HepG2 (cell line): ENCODE measurements around the gene HES6. TPM values are rescaled to one million over a fixed set of nuclear protein-coding genes. Genes with fewer than 3 reads are reported as not detected.

Source experiments
- CREM ChIP-seq, 2 experiments: sonication (generic) in 1 of 2; formaldehyde crosslinking in 1 of 2; IDR thresholded peaks; 2 replicates each; pipeline versions ENCODE4 v1.4.0 to v1.6.1; 2016 to 2020; ENCODE audit warnings: antibody characterized with exemption in 1 of 2, mild to moderate bottlenecking in 1 of 2, missing genetic modification reagents in 1 of 2
- GABPB1 ChIP-seq: IDR thresholded peaks from 2 replicates; pipeline ENCODE4 v1.6.1; 2016; ENCODE audit warnings: mild to moderate bottlenecking, missing genetic modification reagents, moderate library complexity, missing compliant biosample characterization
- HNRNPL ChIP-seq: fragments of 200-400 bp; formaldehyde crosslinking; IDR thresholded peaks from 2 replicates; pipeline ENCODE4 v1.6.1; 2017; ENCODE audit warnings: mild to moderate bottlenecking, low read depth, low read length
- KMT2A ChIP-seq: sonication (generic); formaldehyde crosslinking; IDR thresholded peaks from 2 replicates; pipeline ENCODE4 v1.4.0; 2020; ENCODE audit warnings: missing genetic modification reagents
- MTA3 ChIP-seq: sonication (generic); formaldehyde crosslinking; IDR thresholded peaks from 2 replicates; pipeline ENCODE4 v1.4.0; 2020; ENCODE audit warnings: missing genetic modification reagents
- NR2C2 ChIP-seq: sonication (generic); formaldehyde crosslinking; IDR thresholded peaks from 2 replicates; pipeline ENCODE4 v1.4.0; 2020; ENCODE audit warnings: missing genetic modification reagents, mild to moderate bottlenecking, moderate library complexity, borderline replicate concordance
- RAD21 ChIP-seq: fragments of 450-650 bp; formaldehyde crosslinking; IDR thresholded peaks from 2 replicates; pipeline ENCODE4 v1.5.0; 2020; ENCODE audit warnings: mild to moderate bottlenecking
- SIX4 ChIP-seq: sonication (generic); formaldehyde crosslinking; IDR thresholded peaks from 2 replicates; pipeline ENCODE4 v1.4.0; 2020; ENCODE audit warnings: missing genetic modification reagents
- SP4 ChIP-seq: sonication (generic); formaldehyde crosslinking; IDR thresholded peaks from 2 replicates; pipeline ENCODE4 v1.8.1; 2023; ENCODE audit warnings: mild to moderate bottlenecking, missing genetic modification reagents
- ZKSCAN5 ChIP-seq: sonication (generic); formaldehyde crosslinking; IDR thresholded peaks from 2 replicates; pipeline ENCODE4 v1.5.1; 2020; ENCODE audit warnings: mild to moderate bottlenecking, missing genetic modification reagents
- ZNF598 ChIP-seq: sonication (generic); formaldehyde crosslinking; IDR thresholded peaks from 2 replicates; pipeline ENCODE4 v1.5.1; 2020; ENCODE audit warnings: mild to moderate bottlenecking, missing genetic modification reagents, borderline replicate concordance
- ZNF792 ChIP-seq: IDR thresholded peaks from 2 replicates; pipeline ENCODE4 v1.6.1; 2016
- polyA plus RNA-seq, 8 experiments: library from polyadenylated mRNA; depleted of rRNA in 3 of 8; stranded (reverse) in 7 of 8; unstranded in 1 of 8; fragments of >200 nt; fragmentation: Illumina TruSeq in 4 of 8; extraction: Trizol in 4 of 8; gene quantifications; 2 replicates each; pipeline versions ENCODE4 v1.2.1 to v1.2.3, GENCODE V29; 2011 to 2016; ENCODE audit warnings: low read depth in 4 of 8, missing spikeins in 1 of 8, mixed read lengths in 1 of 8; ENCODE audit not compliant: insufficient read depth in 1 of 8
- total RNA-seq, 5 experiments: library from RNA; depleted of rRNA; stranded (reverse); fragments of >200 nt; fragmentation: Illumina TruSeq; extraction: Trizol; gene quantifications; 2 replicates each; pipeline ENCODE4 v1.2.3, GENCODE V29; 2016; ENCODE audit warnings: low read depth in 1 of 5
- TF ChIP-seq, protein P1 (sequence below): IDR thresholded peaks from 2 replicates; pipeline ENCODE4 v1.6.1; 2016; ENCODE audit warnings: low read depth, control low read depth
- TF ChIP-seq, protein P2 (sequence below): sonication (generic); formaldehyde crosslinking; IDR thresholded peaks from 2 replicates; pipeline ENCODE4 v1.4.0; 2020; ENCODE audit warnings: mild to moderate bottlenecking, missing genetic modification reagents, borderline replicate concordance
- TF ChIP-seq, protein P3 (sequence below): IDR thresholded peaks from 2 replicates; pipeline ENCODE4 v1.4.0; 2020; ENCODE audit warnings: mild to moderate bottlenecking, missing genetic modification reagents

HES6 gene
- total and polyA plus RNA-seq, 2 of the 13 experiments (the other 11 are each of a cell fraction or from before 2014, with no cell fraction given) = 19.5 to 82.8 TPM

DNA sequence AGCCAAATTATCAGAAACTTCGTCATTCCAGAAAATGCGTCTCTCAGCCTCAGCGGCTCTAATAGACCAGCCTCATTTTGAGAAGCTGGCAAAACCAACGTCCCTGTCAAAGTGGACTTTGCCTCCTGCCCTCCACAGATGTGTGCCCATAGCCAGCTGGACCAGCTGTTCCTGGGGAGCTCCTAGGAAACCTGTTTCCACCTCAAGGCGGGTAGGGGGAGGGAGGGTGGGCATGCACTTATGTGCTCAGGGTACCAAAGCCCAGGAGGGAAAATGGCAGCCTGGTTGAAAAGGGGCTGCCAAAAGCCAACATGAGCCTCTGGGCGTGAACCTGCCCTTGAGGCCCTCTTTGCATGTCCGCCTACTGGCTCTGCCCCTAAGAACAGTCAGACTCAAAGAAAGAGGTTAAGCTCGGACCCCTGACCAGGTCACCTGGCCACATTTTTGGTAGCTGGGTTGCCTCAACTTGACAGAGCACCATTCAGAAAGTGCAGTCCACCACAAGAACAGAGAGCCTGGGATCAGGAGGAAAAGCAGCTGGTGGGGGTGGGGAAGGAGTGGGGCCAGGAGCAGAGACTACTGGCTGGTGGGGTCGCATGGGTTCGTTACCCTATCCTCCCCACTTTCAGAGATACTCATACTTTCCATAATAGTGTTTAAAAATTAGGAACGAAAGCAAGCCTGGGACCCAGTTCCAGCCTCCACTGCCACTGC is 45.1 kb upstream of the HES6 start (continued):
- no peak for TF ChIP-seq HNRNPL
- no peak for TF ChIP-seq CREM (IDR thresholded peaks at IDR 0.05)
- no peak for TF ChIP-seq CREM (CRISPR knock-in tag; IDR thresholded peaks at IDR 0.05)
- TF ChIP-seq SP4 = peak; percentile 24; the same call in 1 of the 2 replicates
- TF ChIP-seq, protein P1, sequence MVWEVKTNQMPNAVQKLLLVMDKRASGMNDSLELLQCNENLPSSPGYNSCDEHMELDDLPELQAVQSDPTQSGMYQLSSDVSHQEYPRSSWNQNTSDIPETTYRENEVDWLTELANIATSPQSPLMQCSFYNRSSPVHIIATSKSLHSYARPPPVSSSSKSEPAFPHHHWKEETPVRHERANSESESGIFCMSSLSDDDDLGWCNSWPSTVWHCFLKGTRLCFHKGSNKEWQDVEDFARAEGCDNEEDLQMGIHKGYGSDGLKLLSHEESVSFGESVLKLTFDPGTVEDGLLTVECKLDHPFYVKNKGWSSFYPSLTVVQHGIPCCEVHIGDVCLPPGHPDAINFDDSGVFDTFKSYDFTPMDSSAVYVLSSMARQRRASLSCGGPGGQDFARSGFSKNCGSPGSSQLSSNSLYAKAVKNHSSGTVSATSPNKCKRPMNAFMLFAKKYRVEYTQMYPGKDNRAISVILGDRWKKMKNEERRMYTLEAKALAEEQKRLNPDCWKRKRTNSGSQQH = no peak
- no peak for TF ChIP-seq ZNF598
- TF ChIP-seq ZNF792 (CRISPR knock-in tag) = no peak
- no peak for TF ChIP-seq SIX4
- no peak for TF ChIP-seq GABPB1 (CRISPR knock-in tag)
- TF ChIP-seq, protein P2, sequence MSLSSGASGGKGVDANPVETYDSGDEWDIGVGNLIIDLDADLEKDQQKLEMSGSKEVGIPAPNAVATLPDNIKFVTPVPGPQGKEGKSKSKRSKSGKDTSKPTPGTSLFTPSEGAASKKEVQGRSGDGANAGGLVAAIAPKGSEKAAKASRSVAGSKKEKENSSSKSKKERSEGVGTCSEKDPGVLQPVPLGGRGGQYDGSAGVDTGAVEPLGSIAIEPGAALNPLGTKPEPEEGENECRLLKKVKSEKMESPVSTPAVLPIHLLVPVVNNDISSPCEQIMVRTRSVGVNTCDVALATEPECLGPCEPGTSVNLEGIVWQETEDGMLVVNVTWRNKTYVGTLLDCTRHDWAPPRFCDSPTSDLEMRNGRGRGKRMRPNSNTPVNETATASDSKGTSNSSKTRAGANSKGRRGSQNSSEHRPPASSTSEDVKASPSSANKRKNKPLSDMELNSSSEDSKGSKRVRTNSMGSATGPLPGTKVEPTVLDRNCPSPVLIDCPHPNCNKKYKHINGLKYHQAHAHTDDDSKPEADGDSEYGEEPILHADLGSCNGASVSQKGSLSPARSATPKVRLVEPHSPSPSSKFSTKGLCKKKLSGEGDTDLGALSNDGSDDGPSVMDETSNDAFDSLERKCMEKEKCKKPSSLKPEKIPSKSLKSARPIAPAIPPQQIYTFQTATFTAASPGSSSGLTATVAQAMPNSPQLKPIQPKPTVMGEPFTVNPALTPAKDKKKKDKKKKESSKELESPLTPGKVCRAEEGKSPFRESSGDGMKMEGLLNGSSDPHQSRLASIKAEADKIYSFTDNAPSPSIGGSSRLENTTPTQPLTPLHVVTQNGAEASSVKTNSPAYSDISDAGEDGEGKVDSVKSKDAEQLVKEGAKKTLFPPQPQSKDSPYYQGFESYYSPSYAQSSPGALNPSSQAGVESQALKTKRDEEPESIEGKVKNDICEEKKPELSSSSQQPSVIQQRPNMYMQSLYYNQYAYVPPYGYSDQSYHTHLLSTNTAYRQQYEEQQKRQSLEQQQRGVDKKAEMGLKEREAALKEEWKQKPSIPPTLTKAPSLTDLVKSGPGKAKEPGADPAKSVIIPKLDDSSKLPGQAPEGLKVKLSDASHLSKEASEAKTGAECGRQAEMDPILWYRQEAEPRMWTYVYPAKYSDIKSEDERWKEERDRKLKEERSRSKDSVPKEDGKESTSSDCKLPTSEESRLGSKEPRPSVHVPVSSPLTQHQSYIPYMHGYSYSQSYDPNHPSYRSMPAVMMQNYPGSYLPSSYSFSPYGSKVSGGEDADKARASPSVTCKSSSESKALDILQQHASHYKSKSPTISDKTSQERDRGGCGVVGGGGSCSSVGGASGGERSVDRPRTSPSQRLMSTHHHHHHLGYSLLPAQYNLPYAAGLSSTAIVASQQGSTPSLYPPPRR (CRISPR knock-in tag) = no peak
- no peak for TF ChIP-seq ZKSCAN5 (CRISPR knock-in tag)
- no peak for TF ChIP-seq KMT2A (CRISPR knock-in tag)
- no peak for TF ChIP-seq RAD21
- TF ChIP-seq NR2C2 (CRISPR knock-in tag) = no peak
- TF ChIP-seq, protein P3, sequence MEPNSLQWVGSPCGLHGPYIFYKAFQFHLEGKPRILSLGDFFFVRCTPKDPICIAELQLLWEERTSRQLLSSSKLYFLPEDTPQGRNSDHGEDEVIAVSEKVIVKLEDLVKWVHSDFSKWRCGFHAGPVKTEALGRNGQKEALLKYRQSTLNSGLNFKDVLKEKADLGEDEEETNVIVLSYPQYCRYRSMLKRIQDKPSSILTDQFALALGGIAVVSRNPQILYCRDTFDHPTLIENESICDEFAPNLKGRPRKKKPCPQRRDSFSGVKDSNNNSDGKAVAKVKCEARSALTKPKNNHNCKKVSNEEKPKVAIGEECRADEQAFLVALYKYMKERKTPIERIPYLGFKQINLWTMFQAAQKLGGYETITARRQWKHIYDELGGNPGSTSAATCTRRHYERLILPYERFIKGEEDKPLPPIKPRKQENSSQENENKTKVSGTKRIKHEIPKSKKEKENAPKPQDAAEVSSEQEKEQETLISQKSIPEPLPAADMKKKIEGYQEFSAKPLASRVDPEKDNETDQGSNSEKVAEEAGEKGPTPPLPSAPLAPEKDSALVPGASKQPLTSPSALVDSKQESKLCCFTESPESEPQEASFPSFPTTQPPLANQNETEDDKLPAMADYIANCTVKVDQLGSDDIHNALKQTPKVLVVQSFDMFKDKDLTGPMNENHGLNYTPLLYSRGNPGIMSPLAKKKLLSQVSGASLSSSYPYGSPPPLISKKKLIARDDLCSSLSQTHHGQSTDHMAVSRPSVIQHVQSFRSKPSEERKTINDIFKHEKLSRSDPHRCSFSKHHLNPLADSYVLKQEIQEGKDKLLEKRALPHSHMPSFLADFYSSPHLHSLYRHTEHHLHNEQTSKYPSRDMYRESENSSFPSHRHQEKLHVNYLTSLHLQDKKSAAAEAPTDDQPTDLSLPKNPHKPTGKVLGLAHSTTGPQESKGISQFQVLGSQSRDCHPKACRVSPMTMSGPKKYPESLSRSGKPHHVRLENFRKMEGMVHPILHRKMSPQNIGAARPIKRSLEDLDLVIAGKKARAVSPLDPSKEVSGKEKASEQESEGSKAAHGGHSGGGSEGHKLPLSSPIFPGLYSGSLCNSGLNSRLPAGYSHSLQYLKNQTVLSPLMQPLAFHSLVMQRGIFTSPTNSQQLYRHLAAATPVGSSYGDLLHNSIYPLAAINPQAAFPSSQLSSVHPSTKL = no peak
- no peak for TF ChIP-seq MTA3 (CRISPR knock-in tag)
